ENCODE measurements around the gene HIVEP3. TPM values are rescaled to one million over a fixed set of nuclear protein-coding genes. Genes with fewer than 3 reads are reported as not detected.
A peak's percentile ranks its signal among the peaks of the same experiment; 100 is the strongest.

Gene HIVEP3
- total RNA-seq, 4 donors from 2014 or later: 1.4 to 3.0 (median 2.3) TPM

GRCh38 chr1:41611932-41612450 is 306.7 kb downstream of the HIVEP3 start:
- Histone ChIP-seq H3K4me1 (peaks cover 0 to 6% (median 2%) of the 10 kb centered on the region in 4 donors), H3K27ac (replicated peaks in 1 of 4) (no peak overlapping the region), H3K9me3 (no peaks in the 10 kb centered on the region), H3K36me3 (no peaks in the 10 kb centered on the region), H3K4me3 (no peak overlapping the region), H3K27me3 (no peaks in the 10 kb centered on the region)
- WGBS: 93% methylated on average over 6 of the region's 6 CpGs
- intact Hi-C loops (cut with DNase I): no loop called here
- DNase-seq (ENCODE audit: extremely low spot score): peak; percentile 62
- TF ChIP-seq EP300 (IDR thresholded peaks at IDR 0.05) (no peak), POLR2AphosphoS5 (IDR thresholded peaks at IDR 0.05) (no peak), POLR2A (IDR thresholded peaks at IDR 0.05; ENCODE audit: low read depth) (no peak)
- TF ChIP-seq, protein P1, sequence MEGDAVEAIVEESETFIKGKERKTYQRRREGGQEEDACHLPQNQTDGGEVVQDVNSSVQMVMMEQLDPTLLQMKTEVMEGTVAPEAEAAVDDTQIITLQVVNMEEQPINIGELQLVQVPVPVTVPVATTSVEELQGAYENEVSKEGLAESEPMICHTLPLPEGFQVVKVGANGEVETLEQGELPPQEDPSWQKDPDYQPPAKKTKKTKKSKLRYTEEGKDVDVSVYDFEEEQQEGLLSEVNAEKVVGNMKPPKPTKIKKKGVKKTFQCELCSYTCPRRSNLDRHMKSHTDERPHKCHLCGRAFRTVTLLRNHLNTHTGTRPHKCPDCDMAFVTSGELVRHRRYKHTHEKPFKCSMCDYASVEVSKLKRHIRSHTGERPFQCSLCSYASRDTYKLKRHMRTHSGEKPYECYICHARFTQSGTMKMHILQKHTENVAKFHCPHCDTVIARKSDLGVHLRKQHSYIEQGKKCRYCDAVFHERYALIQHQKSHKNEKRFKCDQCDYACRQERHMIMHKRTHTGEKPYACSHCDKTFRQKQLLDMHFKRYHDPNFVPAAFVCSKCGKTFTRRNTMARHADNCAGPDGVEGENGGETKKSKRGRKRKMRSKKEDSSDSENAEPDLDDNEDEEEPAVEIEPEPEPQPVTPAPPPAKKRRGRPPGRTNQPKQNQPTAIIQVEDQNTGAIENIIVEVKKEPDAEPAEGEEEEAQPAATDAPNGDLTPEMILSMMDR (IDR thresholded peaks at IDR 0.05): no peak

DNA sequence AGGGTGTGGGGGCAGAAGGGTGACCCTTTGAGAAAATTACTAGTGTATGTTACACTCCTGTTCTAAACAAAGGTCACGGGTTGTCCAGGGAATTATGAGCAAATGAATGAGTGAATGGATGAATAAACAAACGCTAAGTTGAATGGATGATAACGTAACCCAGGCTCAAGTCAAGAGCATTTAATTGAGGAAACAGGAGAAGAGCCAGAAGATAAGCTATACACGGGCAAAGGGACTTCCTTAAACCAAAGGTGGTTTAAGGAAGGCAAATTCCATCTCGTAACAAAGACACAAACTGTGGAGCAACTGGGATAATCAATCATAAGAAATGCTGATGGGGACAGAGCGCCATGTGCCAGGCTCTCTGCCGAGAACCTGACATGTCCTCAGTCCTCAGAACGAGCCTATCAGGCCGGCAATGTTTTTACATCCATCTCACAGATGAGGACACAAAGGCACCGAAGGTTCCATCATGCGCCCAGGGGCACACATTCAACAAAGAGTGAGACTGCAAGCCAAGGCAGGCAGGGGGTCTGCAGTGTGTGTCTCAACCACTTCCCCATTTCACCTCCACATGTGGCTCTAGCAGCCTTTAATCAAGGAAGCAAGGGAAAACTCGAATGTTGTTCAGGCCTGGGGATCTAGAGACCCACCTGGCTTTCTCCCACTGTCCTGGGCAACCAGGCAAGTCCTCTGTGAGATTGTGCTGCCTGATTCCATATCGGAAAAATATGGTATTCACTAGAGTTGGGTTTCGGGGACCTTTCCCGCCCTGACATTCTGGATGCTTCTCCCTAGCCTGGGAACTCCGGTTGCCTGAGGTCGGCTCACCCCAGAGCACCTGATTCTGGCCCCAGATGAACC is 307.4 kb downstream of the HIVEP3 start:
- 91% methylated on average over 17 of the region's 17 CpGs for WGBS
- H3K36me3 ChIP-seq: no peaks in the 10 kb centered on the region
- H3K27me3 ChIP-seq: no peaks in the 10 kb centered on the region
- intact Hi-C loops (cut with DNase I): no loop called here
- H3K27ac ChIP-seq (replicated peaks in 1 of 4): no peak overlapping the region
- peaks cover 0 to 6% (median 2%) of the 10 kb centered on the region in 4 donors for H3K4me1 ChIP-seq
- TF ChIP-seq, protein P1 (IDR thresholded peaks at IDR 0.05): no peak
- no peak for TF ChIP-seq EP300 (IDR thresholded peaks at IDR 0.05)
- no peak for TF ChIP-seq POLR2AphosphoS5 (IDR thresholded peaks at IDR 0.05)
- TF ChIP-seq POLR2A (IDR thresholded peaks at IDR 0.05; ENCODE audit: low read depth): no peak
- DNase-seq (ENCODE audit: extremely low spot score): peak; percentile 78
- no peak overlapping the region for H3K4me3 ChIP-seq
- H3K9me3 ChIP-seq: no peaks in the 10 kb centered on the region

DNA sequence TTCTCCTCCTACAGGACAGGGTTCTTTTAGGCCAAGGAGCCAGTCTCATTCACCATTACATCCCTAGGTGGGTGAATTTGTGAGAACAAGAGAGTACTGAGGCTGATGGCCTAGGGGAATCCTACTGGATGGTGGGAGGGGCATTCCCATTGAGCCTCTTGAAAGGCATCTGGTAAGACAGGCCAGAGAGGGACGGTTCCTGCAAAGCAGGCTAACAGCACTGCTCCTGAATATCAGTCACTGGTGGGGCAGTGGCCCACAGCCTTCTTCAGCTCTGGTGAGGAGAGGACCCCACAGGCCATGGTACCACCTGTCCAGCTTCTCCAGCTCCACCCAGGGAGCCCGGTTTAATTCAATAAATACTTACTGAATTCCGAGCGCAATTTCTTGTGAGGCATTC is 308.4 kb downstream of the HIVEP3 start:
- intact Hi-C loops (cut with DNase I): no loop called here
- Histone ChIP-seq H3K36me3 (no peaks in the 10 kb centered on the region), H3K27ac (replicated peaks in 1 of 4) (no peak overlapping the region), H3K27me3 (no peaks in the 10 kb centered on the region), H3K4me1 (peaks cover 0 to 6% (median 2%) of the 10 kb centered on the region in 4 donors), H3K9me3 (no peaks in the 10 kb centered on the region), H3K4me3 (no peak overlapping the region)
- TF ChIP-seq, protein P1 (IDR thresholded peaks at IDR 0.05): no peak
- TF ChIP-seq POLR2AphosphoS5 (IDR thresholded peaks at IDR 0.05) (no peak), EP300 (IDR thresholded peaks at IDR 0.05) (no peak), POLR2A (IDR thresholded peaks at IDR 0.05; ENCODE audit: low read depth) (no peak)
- WGBS: 93% methylated on average over 4 of the region's 4 CpGs
- no peak for DNase-seq (ENCODE audit: extremely low spot score)

GRCh38 chr1:41609166-41609883 is 309.4 kb downstream of the HIVEP3 start:
- no peaks in the 10 kb centered on the region for H3K36me3 ChIP-seq
- no peak overlapping the region for H3K27ac ChIP-seq (replicated peaks in 1 of 4)
- DNase-seq (ENCODE audit: extremely low spot score): no peak
- no peak overlapping the region for H3K4me3 ChIP-seq
- no peaks in the 10 kb centered on the region for H3K27me3 ChIP-seq
- H3K4me1 ChIP-seq: peaks cover 0 to 6% (median 2%) of the 10 kb centered on the region in 4 donors
- intact Hi-C loops (cut with DNase I): no loop called here
- 94% methylated on average over 10 of the region's 10 CpGs for WGBS
- TF ChIP-seq EP300 (IDR thresholded peaks at IDR 0.05) (no peak), POLR2AphosphoS5 (IDR thresholded peaks at IDR 0.05) (no peak), POLR2A (IDR thresholded peaks at IDR 0.05; ENCODE audit: low read depth) (no peak)
- TF ChIP-seq, protein P1 (IDR thresholded peaks at IDR 0.05): no peak
- H3K9me3 ChIP-seq: no peaks in the 10 kb centered on the region
